PFSK-1 (cell line): ENCODE measurements around the gene CCHCR1. TPM values are rescaled to one million over a fixed set of nuclear protein-coding genes. Genes with fewer than 3 reads are reported as not detected.

Source experiments
- FOXP2 ChIP-seq: optimal IDR thresholded peaks from 2 replicates; pipeline ENCODE3; 2011; ENCODE audit warnings: borderline replicate concordance, control low read depth, inconsistent platforms; ENCODE audit not compliant: insufficient read depth; ENCODE audit errors: extremely low read length, extremely low read depth
- POLR2AphosphoS5 ChIP-seq: IDR thresholded peaks from 2 replicates; pipeline ENCODE4 v1.6.1; 2012; ENCODE audit warnings: low read depth, mild to moderate bottlenecking, control low read depth, low read length, moderate library complexity
- SIN3A ChIP-seq: IDR thresholded peaks from 2 replicates; pipeline ENCODE4 v1.6.1; 2012; ENCODE audit warnings: mild to moderate bottlenecking, low read length, moderate library complexity, borderline replicate concordance; ENCODE audit not compliant: insufficient read depth
- TAF1 ChIP-seq: IDR thresholded peaks from 2 replicates; pipeline ENCODE4 v1.6.1; 2012; ENCODE audit warnings: low read length, control low read depth, borderline replicate concordance; ENCODE audit not compliant: insufficient read depth
- polyA plus RNA-seq: library from polyadenylated mRNA; unstranded; fragments of >200 nt; gene quantifications from one replicate; pipeline ENCODE4 v1.2.1, GENCODE V29; 2012; ENCODE audit warnings: low read depth, missing spikeins; ENCODE audit not compliant: insufficient read length
- TF ChIP-seq, protein P1 (sequence below), 2 experiments: IDR thresholded peaks; 2 replicates each; pipeline versions ENCODE4 v1.6.1 to v1.8.0; 2011 to 2012; ENCODE audit warnings: low read depth in 2 of 2, low read length in 2 of 2, control low read depth in 1 of 2, inconsistent platforms in 1 of 2, mild to moderate bottlenecking in 1 of 2, moderate library complexity in 1 of 2; ENCODE audit not compliant: insufficient read depth in 1 of 2

The CCHCR1 gene, protein sequence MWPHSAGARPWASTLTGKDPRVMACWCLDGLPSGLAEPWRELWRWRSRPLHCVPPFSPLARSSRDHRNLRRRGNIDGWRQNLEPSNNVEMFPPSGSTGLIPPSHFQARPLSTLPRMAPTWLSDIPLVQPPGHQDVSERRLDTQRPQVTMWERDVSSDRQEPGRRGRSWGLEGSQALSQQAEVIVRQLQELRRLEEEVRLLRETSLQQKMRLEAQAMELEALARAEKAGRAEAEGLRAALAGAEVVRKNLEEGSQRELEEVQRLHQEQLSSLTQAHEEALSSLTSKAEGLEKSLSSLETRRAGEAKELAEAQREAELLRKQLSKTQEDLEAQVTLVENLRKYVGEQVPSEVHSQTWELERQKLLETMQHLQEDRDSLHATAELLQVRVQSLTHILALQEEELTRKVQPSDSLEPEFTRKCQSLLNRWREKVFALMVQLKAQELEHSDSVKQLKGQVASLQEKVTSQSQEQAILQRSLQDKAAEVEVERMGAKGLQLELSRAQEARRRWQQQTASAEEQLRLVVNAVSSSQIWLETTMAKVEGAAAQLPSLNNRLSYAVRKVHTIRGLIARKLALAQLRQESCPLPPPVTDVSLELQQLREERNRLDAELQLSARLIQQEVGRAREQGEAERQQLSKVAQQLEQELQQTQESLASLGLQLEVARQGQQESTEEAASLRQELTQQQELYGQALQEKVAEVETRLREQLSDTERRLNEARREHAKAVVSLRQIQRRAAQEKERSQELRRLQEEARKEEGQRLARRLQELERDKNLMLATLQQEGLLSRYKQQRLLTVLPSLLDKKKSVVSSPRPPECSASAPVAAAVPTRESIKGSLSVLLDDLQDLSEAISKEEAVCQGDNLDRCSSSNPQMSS
- 43.1 TPM for polyA plus RNA-seq

DNA sequence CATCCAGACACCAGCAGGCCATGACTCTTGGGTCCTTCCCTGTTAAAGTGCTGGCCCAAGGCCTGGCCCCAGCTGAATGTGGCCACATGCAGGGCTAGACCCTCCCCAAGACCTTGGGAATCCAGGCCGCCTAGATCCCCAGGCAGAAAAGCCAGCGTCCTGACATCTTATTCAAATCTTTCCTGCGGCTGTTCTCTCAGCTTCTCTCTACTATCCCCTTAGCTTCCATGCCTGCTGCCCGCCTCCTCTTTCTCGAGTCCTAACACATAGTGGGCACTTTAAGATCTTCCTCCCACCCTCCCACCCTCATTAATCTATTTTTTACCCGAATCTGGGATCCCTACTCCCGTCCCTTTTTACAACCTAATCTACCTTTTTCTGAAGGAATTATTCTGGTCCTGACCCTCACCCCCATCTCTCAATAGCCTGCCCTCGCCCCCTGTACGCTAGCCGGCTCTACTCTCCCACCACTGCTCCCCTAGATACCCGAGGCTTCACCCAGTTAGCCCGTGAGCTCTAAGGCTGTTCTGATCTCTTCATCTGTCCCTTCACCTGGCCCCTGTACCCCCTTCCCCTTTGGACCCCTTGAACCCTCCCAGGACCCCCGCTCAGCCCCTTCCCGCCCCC, at the start of gene CCHCR1:
CCHCR1 (minus strand) TSS at position 290 of the 627 bp plus-strand sequence; CDS start at position 88, 202 bp downstream.
- TF ChIP-seq POLR2AphosphoS5 = no peak
- TF ChIP-seq, protein P1, sequence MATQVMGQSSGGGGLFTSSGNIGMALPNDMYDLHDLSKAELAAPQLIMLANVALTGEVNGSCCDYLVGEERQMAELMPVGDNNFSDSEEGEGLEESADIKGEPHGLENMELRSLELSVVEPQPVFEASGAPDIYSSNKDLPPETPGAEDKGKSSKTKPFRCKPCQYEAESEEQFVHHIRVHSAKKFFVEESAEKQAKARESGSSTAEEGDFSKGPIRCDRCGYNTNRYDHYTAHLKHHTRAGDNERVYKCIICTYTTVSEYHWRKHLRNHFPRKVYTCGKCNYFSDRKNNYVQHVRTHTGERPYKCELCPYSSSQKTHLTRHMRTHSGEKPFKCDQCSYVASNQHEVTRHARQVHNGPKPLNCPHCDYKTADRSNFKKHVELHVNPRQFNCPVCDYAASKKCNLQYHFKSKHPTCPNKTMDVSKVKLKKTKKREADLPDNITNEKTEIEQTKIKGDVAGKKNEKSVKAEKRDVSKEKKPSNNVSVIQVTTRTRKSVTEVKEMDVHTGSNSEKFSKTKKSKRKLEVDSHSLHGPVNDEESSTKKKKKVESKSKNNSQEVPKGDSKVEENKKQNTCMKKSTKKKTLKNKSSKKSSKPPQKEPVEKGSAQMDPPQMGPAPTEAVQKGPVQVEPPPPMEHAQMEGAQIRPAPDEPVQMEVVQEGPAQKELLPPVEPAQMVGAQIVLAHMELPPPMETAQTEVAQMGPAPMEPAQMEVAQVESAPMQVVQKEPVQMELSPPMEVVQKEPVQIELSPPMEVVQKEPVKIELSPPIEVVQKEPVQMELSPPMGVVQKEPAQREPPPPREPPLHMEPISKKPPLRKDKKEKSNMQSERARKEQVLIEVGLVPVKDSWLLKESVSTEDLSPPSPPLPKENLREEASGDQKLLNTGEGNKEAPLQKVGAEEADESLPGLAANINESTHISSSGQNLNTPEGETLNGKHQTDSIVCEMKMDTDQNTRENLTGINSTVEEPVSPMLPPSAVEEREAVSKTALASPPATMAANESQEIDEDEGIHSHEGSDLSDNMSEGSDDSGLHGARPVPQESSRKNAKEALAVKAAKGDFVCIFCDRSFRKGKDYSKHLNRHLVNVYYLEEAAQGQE (IDR thresholded peaks at IDR 0.05; ENCODE audit: insufficient read depth in 1 of 2, low read depth in 2 of 2, low read length in 2 of 2) = no peak
- no peak for TF ChIP-seq TAF1
- no peak for TF ChIP-seq FOXP2
- TF ChIP-seq SIN3A = no peak

- TF ChIP-seq POLR2AphosphoS5 = no peak
Measured at GRCh38 chr6:31205638-31206037, 48.0 kb upstream of the CCHCR1 start.

GRCh38 chr6:31204751-31205145, 47.1 kb upstream of the CCHCR1 start:
- TF ChIP-seq POLR2AphosphoS5 = no peak
- no peak for TF ChIP-seq SIN3A
- TF ChIP-seq, protein P1 (IDR thresholded peaks at IDR 0.05; ENCODE audit: insufficient read depth in 1 of 2, low read depth in 2 of 2, low read length in 2 of 2) = no peak
- no peak for TF ChIP-seq TAF1
- no peak for TF ChIP-seq FOXP2

- no peak for TF ChIP-seq POLR2AphosphoS5
- no peak for TF ChIP-seq SIN3A
- TF ChIP-seq FOXP2 = no peak
- TF ChIP-seq, protein P1 (IDR thresholded peaks at IDR 0.05; ENCODE audit: insufficient read depth in 1 of 2, low read depth in 2 of 2, low read length in 2 of 2) = no peak
- no peak for TF ChIP-seq TAF1
Measured at GRCh38 chr6:31203345-31203979, 45.9 kb upstream of the CCHCR1 start.

GRCh38 chr6:31202259-31203166, 44.9 kb upstream of the CCHCR1 start:
- no peak for TF ChIP-seq FOXP2
